ENCODE results near the gene THSD7A. TPM values are rescaled to one million over a fixed set of nuclear protein-coding genes. Genes with fewer than 3 reads are reported as not detected.

Gene THSD7A
- total and polyA plus RNA-seq, 2 of the 8 experiments (the other 6 are each of a cell fraction or from before 2014, with no cell fraction given): 0.44 to 1.2 TPM

- peaks cover 0 to 6% of the 10 kb centered on the region in 2 experiments; a peak in 2 of 4 replicates for H3K9me3 ChIP-seq (ENCODE audit: insufficient read depth in 2 of 2, low read depth in 1 of 2, low read length in 1 of 2)
- H4K91ac ChIP-seq (replicated peaks; ENCODE audit: insufficient read length, low read length): no peak overlapping the region
- no peak overlapping the region for H2BK120ac ChIP-seq (replicated peaks; ENCODE audit: low read depth, low read length)
- H3K79me1 ChIP-seq (ENCODE audit: low read depth, low read length): no peaks in the 10 kb centered on the region
- POLR2A ChIA-PET (ENCODE audit: partially characterized antibody): no interaction called here
- no peak overlapping the region for H2BK20ac ChIP-seq (ENCODE audit: low read length)
- no peak overlapping the region for H3K4me2 ChIP-seq (ENCODE audit: insufficient read depth in 1 of 2, low read depth in 2 of 2, low read length in 2 of 2)
- no peaks in the 10 kb centered on the region for H3K23me2 ChIP-seq (ENCODE audit: low read depth, low read length)
- H3K27me3 ChIP-seq (replicated peaks in 1 of 4; ENCODE audit: control insufficient read depth in 3 of 4, extremely low read depth in 1 of 4, insufficient read depth in 3 of 4, low read length in 3 of 4): no peaks in the 10 kb centered on the region
- no peak overlapping the region for H3K27ac ChIP-seq (ENCODE audit: low read depth, low read length)
- no peak for TF ChIP-seq CHD2 (IDR thresholded peaks at IDR 0.05; ENCODE audit: low read length)
- TF ChIP-seq ASH2L (IDR thresholded peaks at IDR 0.05; ENCODE audit: low read length): no peak
- no peak for TF ChIP-seq BCL11A (IDR thresholded peaks at IDR 0.05; ENCODE audit: low read depth in 2 of 2, low read length in 2 of 2)
- no peak for TF ChIP-seq EGR1 (IDR thresholded peaks at IDR 0.05; ENCODE audit: borderline replicate concordance, low read depth, low read length)
- no peak for TF ChIP-seq HDAC2 (IDR thresholded peaks at IDR 0.05; ENCODE audit: borderline replicate concordance in 1 of 2, low read depth in 2 of 2, low read length in 2 of 2)
- no peak overlapping the region for H2AFZ ChIP-seq (ENCODE audit: low read length)
- no peak for FAIRE-seq
- no peak overlapping the region for H2BK15ac ChIP-seq (ENCODE audit: low read length)
- peaks cover 0 to 3% (median 0%) of the 10 kb centered on the region in 4 experiments; a peak in 1 of 7 replicates for H3K4me1 ChIP-seq (replicated peaks in 1 of 4; ENCODE audit: control insufficient read depth in 3 of 4, insufficient read depth in 4 of 4, low read length in 3 of 4)
- no peak overlapping the region for H4K8ac ChIP-seq (ENCODE audit: extremely low read depth, insufficient read depth, low read length)
- no peak overlapping the region for H3K56ac ChIP-seq (replicated peaks; ENCODE audit: insufficient read length, low read depth, low read length)
- no peak overlapping the region for H2AK5ac ChIP-seq (ENCODE audit: low read depth, low read length)
- no peak overlapping the region for H3K4me3 ChIP-seq (ENCODE audit: extremely low read depth in 1 of 4, insufficient read depth in 2 of 4, low read depth in 3 of 4, low read length in 4 of 4)
- no peaks in the 10 kb centered on the region for H4K20me1 ChIP-seq (replicated peaks in 1 of 2; ENCODE audit: control insufficient read depth in 1 of 2, insufficient read depth in 2 of 2, low read length in 2 of 2)
- peaks cover 0 to 4% (median 0%) of the 10 kb centered on the region in 4 experiments; a peak in 1 of 8 replicates for H3K36me3 ChIP-seq (ENCODE audit: control insufficient read depth in 2 of 4, insufficient read depth in 4 of 4, low read length in 3 of 4)
- DNase-seq (ENCODE audit: low read depth in 1 of 2, low spot score in 2 of 2): no peak
- no peak overlapping the region for H3K23ac ChIP-seq (ENCODE audit: insufficient read length)
- no peak overlapping the region for H2BK12ac ChIP-seq (ENCODE audit: low read depth, low read length)
- no peaks in the 10 kb centered on the region for H3K79me2 ChIP-seq (ENCODE audit: control insufficient read depth in 1 of 2, insufficient read depth in 2 of 2, low read length in 2 of 2)
- no peak overlapping the region for H3K14ac ChIP-seq (ENCODE audit: insufficient read length)
- H3K4ac ChIP-seq (replicated peaks; ENCODE audit: insufficient read length, low read depth, low read length): no peak overlapping the region
- H4K5ac ChIP-seq (ENCODE audit: insufficient read length, low read depth, low read length): no peak overlapping the region
- CTCF ChIA-PET (ENCODE audit: partially characterized antibody): no interaction called here
- no peak overlapping the region for H2BK5ac ChIP-seq (ENCODE audit: low read depth, low read length)
- no peak overlapping the region for H3K18ac ChIP-seq (ENCODE audit: extremely low read depth, low read length)
- no peak overlapping the region for H3K9ac ChIP-seq (replicated peaks in 1 of 4; ENCODE audit: extremely low read depth in 1 of 4, low read depth in 3 of 4, low read length in 3 of 4)
Measured at GRCh38 chr7:11434366-11434765, 397.6 kb downstream of the THSD7A start.

All from H1 (cell line).